IPS-18c (cell line): ENCODE data around the gene FCRL1.

Experiments
- H3K4me3 ChIP-seq: 2 replicates; pipeline ENCODE4 v1.7.0; 2013; ENCODE audit warnings: low read depth, mild to moderate bottlenecking, low read length, moderate library complexity; ENCODE audit not compliant: insufficient read depth
- H3K9me3 ChIP-seq: one replicate; pipeline ENCODE4 v1.6.1; 2013; ENCODE audit warnings: mild to moderate bottlenecking, low read length, moderate library complexity; ENCODE audit not compliant: control insufficient read depth, insufficient read depth

FCRL1 gene

GRCh38 chr1:157819215-157819614, 705 bp downstream of the FCRL1 start:
- H3K9me3 ChIP-seq, result no peaks in the 10 kb centered on the region
- H3K4me3 ChIP-seq, result no peak overlapping the region

DNA sequence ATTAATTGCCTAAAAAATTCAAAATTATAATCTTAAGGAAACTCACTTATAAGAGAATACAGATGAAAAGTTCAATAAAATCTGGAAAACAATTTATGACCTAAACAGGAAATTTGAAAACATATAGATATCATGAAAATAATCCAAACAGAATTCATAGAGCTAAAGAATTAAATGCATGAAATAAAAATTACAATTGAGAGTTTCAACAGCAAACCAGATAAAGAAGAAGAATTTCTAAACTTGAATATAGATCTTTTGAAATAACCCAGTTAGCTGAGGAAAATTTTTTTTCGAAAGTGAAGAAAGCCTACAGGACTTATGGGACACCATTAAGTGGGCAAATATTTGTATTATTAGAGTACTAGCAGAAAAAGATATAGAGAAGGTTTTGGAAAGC, 6.7 kb downstream of the FCRL1 start:
- H3K4me3 ChIP-seq, result no peak overlapping the region
- no peaks in the 10 kb centered on the region for H3K9me3 ChIP-seq

GRCh38 chr1:157806431-157807149, 13.3 kb downstream of the FCRL1 start:
- Histone ChIP-seq H3K9me3 (peaks cover 2% of the 10 kb centered on the region), H3K4me3 (no peak overlapping the region)

DNA sequence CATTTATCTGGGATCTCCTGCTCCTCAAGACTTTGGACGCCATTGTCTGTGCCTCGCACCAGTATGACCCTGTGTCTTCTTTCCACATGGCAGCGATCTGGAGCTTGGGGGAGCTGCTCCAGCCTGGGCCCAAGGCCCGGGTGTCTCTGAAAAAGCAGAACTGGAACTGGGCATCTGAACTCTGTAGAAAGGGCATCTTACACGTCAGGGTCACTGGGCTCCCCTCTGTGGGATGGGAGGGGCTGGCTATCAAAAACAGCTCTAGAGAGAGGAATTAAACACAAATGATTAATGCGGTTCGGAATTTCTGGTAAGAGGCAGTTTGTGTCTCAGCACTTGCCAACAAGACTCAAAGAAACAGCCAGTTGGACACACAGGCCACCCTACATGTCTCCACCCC, 16.1 kb downstream of the FCRL1 start:
- no peak overlapping the region for H3K4me3 ChIP-seq
- peaks cover 2% of the 10 kb centered on the region for H3K9me3 ChIP-seq

DNA sequence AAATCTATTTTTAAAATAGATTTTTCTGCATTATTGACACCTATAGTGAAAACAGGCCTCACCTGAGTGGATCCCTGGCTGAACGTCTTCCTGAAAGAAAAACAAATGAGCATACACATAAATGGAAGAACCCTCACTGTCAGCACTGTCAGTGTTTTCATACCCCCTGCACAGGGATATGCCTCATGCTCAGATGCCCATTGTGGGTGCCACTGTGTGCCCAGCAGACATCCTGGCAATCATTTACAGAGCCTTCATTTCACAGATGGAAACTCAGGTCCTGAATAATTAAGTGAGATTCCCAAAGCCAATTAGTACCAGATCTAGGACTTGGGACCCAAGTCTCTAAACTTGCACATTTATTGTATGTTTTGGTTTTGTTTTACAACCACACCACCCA, 19.9 kb downstream of the FCRL1 start:
- Histone ChIP-seq H3K9me3 (peaks cover 2% of the 10 kb centered on the region), H3K4me3 (no peak overlapping the region)

- Histone ChIP-seq H3K4me3 (no peak overlapping the region), H3K9me3 (peaks cover 2% of the 10 kb centered on the region)
Observed at GRCh38 chr1:157798211-157798610, 21.7 kb downstream of the FCRL1 start.

- no peak overlapping the region for H3K4me3 ChIP-seq
Observed at GRCh38 chr1:157785248-157785647, 34.7 kb downstream of the FCRL1 start.

GRCh38 chr1:157784801-157785200, 35.1 kb downstream of the FCRL1 start:
- H3K9me3 ChIP-seq, result no peaks in the 10 kb centered on the region
- no peak overlapping the region for H3K4me3 ChIP-seq

More at GRCh38 chr1:157785248-157785647, 34.7 kb downstream of the FCRL1 start:
- H3K9me3 ChIP-seq, result no peaks in the 10 kb centered on the region

GRCh38 chr1:157782931-157783330, 37.0 kb downstream of the FCRL1 start:
- no peak overlapping the region for H3K4me3 ChIP-seq
- no peaks in the 10 kb centered on the region for H3K9me3 ChIP-seq

DNA sequence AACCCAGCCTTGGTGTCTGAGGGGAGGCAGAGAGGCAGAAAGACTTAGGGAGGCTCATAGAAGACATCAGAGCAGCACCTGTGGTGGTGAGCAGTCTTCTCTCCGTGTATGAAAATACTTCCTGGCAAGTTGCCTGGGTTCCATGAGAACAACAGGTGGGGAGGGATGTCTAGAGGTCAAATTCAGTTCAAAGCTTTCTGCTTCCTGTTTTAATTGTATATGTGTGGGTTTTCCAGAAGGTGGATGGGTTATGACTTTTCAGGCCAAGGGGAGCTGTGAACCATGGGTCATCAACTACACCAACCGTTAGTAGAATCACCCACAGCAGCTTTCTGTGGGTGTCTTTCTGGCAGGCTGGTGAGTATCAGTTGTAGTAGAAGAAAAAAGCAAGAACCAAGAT, 38.9 kb downstream of the FCRL1 start:
- Histone ChIP-seq H3K9me3 (no peaks in the 10 kb centered on the region), H3K4me3 (no peak overlapping the region)

GRCh38 chr1:157776971-157777391, 42.9 kb downstream of the FCRL1 start, which contains the start of gene FCRL2:
Gene FCRL2, minus strand, starts transcription at chr1:157777132. Its CDS starts 59 bp downstream, at chr1:157777073.
- Histone ChIP-seq H3K4me3 (no peak within 1 kb of the TSS), H3K9me3 (no peaks in the 10 kb centered on the region)

DNA sequence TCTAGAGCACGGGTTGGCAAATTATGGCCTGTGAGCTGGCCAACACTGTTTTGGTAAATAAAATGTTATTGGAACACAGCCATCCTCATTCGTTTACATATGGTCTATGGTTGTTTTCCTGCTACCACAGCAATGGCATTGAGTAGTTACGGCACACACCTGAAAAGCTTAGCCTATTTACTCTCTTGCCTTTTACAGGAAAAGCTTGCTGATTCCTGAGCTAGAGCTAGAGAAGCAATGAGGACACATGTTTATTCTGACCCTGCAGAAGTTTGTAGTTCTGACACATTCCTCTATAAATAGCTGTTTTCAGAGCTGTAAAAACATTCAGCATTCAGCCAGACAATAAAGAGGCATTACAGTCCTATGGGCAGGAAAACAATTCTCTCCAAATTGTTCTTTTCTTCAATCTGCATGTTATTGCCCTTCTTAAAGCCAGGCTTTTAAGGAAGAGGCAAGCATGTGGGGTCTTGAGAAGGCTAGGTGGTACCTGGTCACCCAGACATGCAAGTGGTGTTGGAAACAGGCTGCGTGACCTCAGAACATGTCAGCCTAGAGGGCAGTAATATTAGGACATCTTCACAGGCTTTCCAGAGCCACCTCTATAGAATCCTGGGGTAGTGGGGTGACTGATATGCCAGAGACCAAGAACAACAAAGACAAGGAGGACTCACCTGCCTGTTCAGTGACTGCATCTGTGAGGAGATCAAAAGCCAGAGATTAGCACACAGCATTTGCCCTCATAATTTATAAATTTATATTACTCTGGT, 44.6 kb downstream of the FCRL1 start:
- H3K9me3 ChIP-seq, result no peaks in the 10 kb centered on the region
- no peak overlapping the region for H3K4me3 ChIP-seq

GRCh38 chr1:157774412-157774811, 45.5 kb downstream of the FCRL1 start:
- Histone ChIP-seq H3K9me3 (no peaks in the 10 kb centered on the region), H3K4me3 (no peak overlapping the region)

- Histone ChIP-seq H3K9me3 (no peaks in the 10 kb centered on the region), H3K4me3 (no peak overlapping the region)
Observed at GRCh38 chr1:157773493-157774350, 46.2 kb downstream of the FCRL1 start.

DNA sequence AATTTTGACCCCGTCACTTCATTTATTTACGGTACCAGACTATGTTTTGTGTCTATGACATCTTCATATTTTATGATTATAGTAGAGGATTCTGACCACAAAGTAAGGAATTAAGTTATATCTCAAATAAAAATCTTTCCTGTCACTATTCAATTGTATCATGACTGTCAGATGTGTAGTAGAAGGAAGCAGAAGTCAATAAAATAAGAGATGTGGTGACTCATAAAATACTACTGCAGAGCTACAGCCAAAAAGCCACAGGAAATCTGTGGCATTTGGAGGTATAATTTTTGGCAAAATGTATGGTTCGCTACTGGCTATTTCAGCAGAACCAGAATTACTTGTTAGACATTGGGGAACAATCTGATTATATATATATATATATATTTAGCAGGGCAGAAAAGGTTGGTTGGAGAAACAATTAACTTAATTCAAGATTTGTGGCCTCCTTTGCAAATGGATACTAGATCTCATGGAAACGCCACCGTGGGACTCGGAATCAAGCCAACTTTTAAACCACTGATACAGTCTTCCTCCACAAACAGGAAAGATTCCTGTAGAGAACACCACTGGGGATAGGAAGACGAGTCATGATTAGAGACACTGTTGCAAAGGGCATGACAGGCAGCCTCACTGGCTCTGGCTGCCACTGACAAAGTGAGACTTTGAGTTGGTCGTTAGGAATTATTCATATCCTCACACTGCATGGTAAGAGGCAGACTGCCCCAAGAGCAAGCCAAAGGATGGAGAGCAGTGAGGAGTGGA, 48.1 kb downstream of the FCRL1 start:
- H3K4me3 ChIP-seq, result no peak overlapping the region
- no peaks in the 10 kb centered on the region for H3K9me3 ChIP-seq

GRCh38 chr1:157770442-157771043, 49.4 kb downstream of the FCRL1 start:
- Histone ChIP-seq H3K4me3 (no peak overlapping the region), H3K9me3 (no peaks in the 10 kb centered on the region)
